GM12875 (cell line): ENCODE measurements around the gene F8.

Experiments used
- H3K4me3 ChIP-seq: one replicate; pipeline ENCODE4 v1.5.1; 2011; ENCODE audit warnings: low read depth, low read length, control low read depth
- CTCF ChIP-seq: IDR thresholded peaks from 2 replicates; pipeline ENCODE4 v1.5.1; 2011; ENCODE audit warnings: low read depth, mild to moderate bottlenecking, control low read depth, inconsistent platforms, low read length, moderate library complexity, borderline replicate concordance; ENCODE audit not compliant: insufficient read depth

F8 gene

GRCh38 chrX:154998204-154998880, 24.2 kb downstream of the F8 start:
- no peak overlapping the region for H3K4me3 ChIP-seq
- TF ChIP-seq CTCF: no peak

DNA sequence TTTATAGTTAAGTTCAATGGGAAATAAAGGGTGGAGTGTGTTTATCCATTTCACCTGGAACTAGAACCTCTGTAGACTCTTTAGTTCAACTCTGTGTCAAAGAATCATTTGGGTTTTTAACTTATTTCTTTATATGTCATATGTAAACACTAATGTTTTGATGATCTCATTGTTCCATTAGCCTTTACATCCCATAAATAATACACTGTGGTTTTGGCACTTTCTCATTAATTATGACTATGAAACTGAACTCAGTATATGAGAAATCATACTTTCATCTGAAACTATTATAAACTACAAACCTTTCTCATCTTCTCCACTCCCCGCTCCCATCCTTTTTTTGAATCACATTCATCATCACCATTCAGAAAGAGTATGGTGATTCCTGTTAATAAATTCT, 31.0 kb downstream of the F8 start:
- TF ChIP-seq CTCF: no peak
- H3K4me3 ChIP-seq: no peak overlapping the region

GRCh38 chrX:154991039-154991438, 31.5 kb downstream of the F8 start:
- TF ChIP-seq CTCF: no peak
- H3K4me3 ChIP-seq: no peak overlapping the region

- no peak for TF ChIP-seq CTCF
These were observed 32.0 kb downstream of the F8 start for GRCh38 chrX:154990496-154990895.

GRCh38 chrX:154988719-154989118, 33.8 kb downstream of the F8 start:
- TF ChIP-seq CTCF: no peak
- no peak overlapping the region for H3K4me3 ChIP-seq

More at GRCh38 chrX:154990496-154990895, 32.0 kb downstream of the F8 start:
- no peak overlapping the region for H3K4me3 ChIP-seq

DNA sequence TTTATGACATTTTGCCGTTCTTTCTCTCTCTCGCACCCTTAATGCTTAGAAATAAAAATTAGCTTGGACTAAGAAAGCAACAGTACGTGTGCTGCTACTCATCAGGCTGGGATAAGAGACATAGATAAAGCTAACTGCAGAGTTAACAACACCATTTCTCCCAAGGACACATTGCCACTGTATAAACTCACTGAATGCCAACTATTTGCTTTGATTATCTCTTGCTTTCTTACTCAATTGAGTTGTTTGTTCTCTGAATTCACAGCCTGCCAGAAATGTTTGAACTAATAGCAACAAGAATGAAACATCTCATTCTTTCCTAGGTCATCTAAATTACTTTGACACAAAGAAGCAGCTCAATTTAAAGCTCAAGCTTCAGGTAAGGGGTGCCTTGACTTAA, 34.6 kb downstream of the F8 start:
- no peak overlapping the region for H3K4me3 ChIP-seq
- no peak for TF ChIP-seq CTCF

- TF ChIP-seq CTCF: no peak
- H3K4me3 ChIP-seq: no peak overlapping the region
These were observed 35.5 kb downstream of the F8 start for GRCh38 chrX:154986826-154987575.
